Activated naive CD8-positive, alpha-beta T cell (primary cell): Measurements from ENCODE around the gene GPR179.

ENCODE experiments used
- H3K27ac Mint-ChIP-seq: one replicate; pipeline ENCODE4 v1.8.0; 2021; ENCODE audit warnings: mixed read lengths
- H3K27me3 Mint-ChIP-seq: one replicate; pipeline ENCODE4 v1.8.0; 2021; ENCODE audit warnings: mixed read lengths
- H3K36me3 Mint-ChIP-seq: one replicate; pipeline ENCODE4 v1.8.0; 2021; ENCODE audit warnings: mixed read lengths
- H3K4me1 Mint-ChIP-seq: one replicate; pipeline ENCODE4 v1.8.0; 2021; ENCODE audit warnings: low read depth, mixed read lengths
- H3K4me3 Mint-ChIP-seq: one replicate; pipeline ENCODE4 v1.8.0; 2021; ENCODE audit warnings: mild to moderate bottlenecking, mixed read lengths
- H3K9me3 Mint-ChIP-seq: one replicate; pipeline ENCODE4 v1.8.0; 2021; ENCODE audit warnings: low read depth, mixed read lengths

Gene GPR179, protein sequence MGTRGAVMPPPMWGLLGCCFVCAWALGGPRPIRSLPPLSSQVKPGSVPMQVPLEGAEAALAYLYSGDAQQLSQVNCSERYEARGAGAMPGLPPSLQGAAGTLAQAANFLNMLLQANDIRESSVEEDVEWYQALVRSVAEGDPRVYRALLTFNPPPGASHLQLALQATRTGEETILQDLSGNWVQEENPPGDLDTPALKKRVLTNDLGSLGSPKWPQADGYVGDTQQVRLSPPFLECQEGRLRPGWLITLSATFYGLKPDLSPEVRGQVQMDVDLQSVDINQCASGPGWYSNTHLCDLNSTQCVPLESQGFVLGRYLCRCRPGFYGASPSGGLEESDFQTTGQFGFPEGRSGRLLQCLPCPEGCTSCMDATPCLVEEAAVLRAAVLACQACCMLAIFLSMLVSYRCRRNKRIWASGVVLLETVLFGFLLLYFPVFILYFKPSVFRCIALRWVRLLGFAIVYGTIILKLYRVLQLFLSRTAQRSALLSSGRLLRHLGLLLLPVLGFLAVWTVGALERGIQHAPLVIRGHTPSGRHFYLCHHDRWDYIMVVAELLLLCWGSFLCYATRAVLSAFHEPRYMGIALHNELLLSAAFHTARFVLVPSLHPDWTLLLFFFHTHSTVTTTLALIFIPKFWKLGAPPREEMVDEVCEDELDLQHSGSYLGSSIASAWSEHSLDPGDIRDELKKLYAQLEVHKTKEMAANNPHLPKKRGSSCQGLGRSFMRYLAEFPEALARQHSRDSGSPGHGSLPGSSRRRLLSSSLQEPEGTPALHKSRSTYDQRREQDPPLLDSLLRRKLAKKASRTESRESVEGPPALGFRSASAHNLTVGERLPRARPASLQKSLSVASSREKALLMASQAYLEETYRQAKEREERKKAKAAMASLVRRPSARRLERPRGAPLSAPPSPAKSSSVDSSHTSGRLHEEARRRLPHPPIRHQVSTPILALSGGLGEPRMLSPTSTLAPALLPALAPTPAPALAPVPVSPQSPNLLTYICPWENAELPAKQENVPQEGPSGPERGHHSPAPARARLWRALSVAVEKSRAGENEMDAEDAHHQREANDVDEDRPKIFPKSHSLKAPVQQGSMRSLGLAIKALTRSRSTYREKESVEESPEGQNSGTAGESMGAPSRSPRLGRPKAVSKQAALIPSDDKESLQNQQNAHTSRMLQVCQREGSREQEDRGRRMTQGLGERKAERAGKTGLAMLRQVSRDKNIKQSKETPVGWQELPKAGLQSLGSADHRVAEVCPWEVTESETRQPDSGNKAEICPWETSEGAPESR (N-terminal part only)

DNA sequence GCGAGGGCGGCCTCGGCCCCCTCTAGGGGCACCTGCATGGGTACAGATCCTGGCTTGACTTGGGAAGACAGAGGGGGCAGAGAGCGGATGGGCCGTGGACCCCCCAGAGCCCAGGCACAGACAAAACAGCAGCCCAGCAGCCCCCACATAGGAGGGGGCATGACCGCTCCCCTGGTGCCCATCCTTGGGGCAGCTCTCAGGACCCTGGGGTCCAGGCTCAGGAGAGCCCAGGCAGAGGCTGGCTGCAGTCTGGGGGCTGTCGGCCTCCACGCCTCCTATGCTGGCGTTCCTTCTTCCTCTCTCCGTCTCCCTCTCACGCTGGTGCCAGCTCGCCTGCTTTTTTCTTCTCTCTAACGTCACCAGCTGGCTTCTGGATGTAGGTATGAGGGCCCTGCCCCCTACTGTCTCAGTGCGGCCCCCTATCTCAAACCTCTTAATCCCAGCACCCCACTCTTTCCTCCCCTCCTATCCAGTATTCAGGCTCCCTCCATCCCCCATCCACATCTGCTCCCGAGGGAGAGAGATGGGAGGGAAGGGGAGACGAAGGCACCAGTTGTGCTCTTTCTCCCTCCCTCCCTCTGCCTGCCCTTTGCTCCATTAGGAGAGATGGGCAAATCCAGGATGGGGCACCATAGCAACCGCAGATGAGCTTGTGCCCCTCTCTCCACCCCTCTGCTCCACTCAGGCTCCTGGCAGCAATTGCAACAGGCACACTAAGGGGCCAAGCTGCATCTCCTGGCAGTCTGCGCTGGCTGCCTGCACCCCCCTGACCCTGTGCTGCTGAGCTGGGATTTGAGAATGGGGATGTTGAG is at the start of gene GPR179:
GPR179 (minus strand) TSS at position 349 of the 812 bp plus-strand sequence; CDS start at position 182, 167 bp downstream.
- no peaks in the 10 kb centered on the region for H3K9me3 Mint-ChIP-seq

GRCh38 chr17:38379448-38379847 is 35.7 kb upstream of the GPR179 start:
- Mint-ChIP-seq H3K27ac (no peak overlapping the region), H3K4me3 (no peak overlapping the region), H3K9me3 (no peaks in the 10 kb centered on the region), H3K4me1 (no peaks in the 10 kb centered on the region), H3K27me3 (no peaks in the 10 kb centered on the region), H3K36me3 (peaks cover 10% of the 10 kb centered on the region)

More for the DNA sequence above, at the start of gene GPR179:
- H3K27ac Mint-ChIP-seq = no peak within 1 kb of the TSS
- no peaks in the 10 kb centered on the region for H3K27me3 Mint-ChIP-seq
- H3K36me3 Mint-ChIP-seq = no peaks in the 10 kb centered on the region
- peaks cover under 1% of the 10 kb centered on the region for H3K4me1 Mint-ChIP-seq
- no peak within 1 kb of the TSS for H3K4me3 Mint-ChIP-seq

DNA sequence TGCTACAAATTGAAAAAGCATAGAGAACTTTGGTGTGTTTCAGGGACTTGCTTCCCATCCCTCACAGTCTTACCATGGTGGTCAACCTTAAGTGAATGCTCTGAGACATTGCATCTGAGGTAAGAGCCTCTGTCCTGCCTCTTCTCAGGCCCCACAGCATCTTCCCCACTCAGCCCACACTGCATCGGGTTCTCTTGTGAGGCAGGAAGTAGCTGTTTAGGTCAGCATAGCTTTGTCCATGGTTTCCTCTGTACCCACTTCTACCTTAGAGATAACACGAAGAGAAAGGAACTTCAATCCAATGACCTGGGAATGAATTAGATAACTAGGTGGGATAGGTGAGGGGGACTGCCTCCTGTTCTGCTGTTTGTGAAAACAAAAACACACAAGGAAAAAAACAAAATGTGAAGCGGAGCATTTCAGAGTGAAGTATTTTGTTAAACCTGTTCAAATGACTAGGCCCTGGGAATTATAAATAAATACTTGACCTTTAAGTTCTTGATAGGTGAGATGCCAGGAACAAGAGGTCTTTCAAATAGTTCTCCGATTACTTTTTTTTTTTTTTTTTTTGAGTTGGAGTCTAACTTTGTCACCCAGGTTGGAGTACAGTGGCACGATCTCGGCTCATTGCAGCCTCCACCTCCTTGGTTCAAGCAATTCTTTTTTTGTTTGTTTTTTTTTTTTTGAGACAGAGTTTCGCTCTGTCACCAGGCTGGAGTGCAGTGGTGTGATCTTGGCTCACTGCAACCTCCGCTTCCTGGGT is 25.5 kb upstream of the GPR179 start:
- Mint-ChIP-seq H3K9me3 (no peaks in the 10 kb centered on the region), H3K36me3 (peaks cover 23% of the 10 kb centered on the region), H3K4me3 (no peak overlapping the region), H3K27me3 (no peaks in the 10 kb centered on the region), H3K4me1 (no peaks in the 10 kb centered on the region), H3K27ac (no peak overlapping the region)

DNA sequence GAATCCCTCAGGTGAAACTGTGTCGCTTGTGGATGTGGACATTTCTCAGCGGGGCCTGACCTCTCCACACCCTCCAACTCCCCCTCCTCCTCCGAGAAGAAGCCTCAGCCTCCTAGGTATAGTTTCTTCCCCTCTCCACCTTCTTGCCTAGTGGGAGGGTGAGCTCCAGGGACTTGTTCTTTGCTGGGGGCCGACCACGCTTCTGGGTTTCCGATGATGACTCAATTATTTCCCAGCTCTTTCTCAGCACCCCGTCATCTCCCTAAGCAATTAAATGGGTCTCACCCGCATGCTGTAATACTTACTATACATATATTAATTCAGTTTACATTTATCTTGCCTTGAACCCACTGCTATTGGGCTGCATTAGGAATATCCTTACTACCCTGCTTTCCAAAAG is 21.0 kb upstream of the GPR179 start:
- no peak overlapping the region for H3K27ac Mint-ChIP-seq
- no peak overlapping the region for H3K4me3 Mint-ChIP-seq
- H3K27me3 Mint-ChIP-seq = no peaks in the 10 kb centered on the region
- peaks cover 12% of the 10 kb centered on the region for H3K36me3 Mint-ChIP-seq
- no peaks in the 10 kb centered on the region for H3K9me3 Mint-ChIP-seq
- H3K4me1 Mint-ChIP-seq = peaks cover 7% of the 10 kb centered on the region

DNA sequence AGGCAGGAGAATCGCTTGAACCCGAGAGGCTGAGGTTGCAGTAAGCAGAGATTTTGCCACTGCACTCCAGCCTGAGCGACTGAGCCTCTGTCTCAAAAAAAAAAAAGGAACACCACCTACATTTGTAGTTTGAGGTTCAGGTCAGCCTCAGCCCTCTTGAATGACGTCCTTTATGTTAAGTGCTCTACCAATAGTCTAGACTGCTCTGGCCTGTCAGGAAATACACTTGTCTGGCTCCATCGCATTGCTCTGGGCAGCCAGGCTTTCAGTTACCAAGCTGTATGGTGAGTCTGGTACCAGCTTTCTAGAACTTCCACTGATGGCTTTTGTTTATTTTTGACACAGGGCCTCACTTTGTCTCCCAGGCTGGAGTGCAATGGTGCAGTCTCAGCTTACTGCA is 19.3 kb upstream of the GPR179 start:
- no peak overlapping the region for H3K4me3 Mint-ChIP-seq
- H3K27ac Mint-ChIP-seq = no peak overlapping the region
- peaks cover 7% of the 10 kb centered on the region for H3K36me3 Mint-ChIP-seq
- H3K27me3 Mint-ChIP-seq = no peaks in the 10 kb centered on the region
- H3K9me3 Mint-ChIP-seq = no peaks in the 10 kb centered on the region
- peaks cover 13% of the 10 kb centered on the region for H3K4me1 Mint-ChIP-seq

DNA sequence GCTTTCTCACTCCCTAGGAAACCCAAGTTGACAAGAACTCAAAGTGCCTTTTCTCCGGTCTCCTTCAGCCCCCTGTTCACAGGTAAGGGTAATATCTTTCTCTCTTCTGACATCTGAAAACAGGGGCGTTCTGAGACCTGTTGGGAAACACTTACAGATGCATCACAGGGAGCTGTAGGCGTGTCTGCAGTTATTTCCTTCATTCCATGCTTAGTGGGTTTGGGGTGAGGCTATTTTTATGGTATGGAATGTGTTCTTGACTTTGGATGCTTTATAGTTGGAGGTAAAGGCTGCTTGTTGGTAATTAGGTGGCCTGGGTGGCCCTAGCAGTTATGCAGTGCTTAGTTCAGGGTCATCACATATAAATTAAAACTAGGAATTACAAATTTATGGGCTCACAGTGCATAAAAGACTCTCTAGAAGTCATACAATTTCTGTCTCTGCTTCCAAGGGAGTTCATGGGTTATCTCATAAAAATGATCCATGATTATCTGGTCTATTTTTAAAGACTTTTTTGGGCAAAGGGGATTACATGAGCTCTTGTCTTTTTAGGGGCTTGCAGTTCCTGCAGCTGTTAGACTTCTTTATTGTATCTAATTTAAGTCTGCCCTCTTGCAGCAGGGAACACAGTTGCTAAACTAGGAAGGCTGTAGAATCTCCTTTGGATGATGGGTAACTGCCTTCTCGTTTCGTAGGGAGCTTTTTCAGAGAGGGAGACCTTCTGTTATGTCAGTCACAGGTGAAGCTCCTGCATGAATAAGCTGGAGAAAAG is 18.1 kb upstream of the GPR179 start:
- H3K4me3 Mint-ChIP-seq = no peak overlapping the region
- H3K4me1 Mint-ChIP-seq = peaks cover 23% of the 10 kb centered on the region

DNA sequence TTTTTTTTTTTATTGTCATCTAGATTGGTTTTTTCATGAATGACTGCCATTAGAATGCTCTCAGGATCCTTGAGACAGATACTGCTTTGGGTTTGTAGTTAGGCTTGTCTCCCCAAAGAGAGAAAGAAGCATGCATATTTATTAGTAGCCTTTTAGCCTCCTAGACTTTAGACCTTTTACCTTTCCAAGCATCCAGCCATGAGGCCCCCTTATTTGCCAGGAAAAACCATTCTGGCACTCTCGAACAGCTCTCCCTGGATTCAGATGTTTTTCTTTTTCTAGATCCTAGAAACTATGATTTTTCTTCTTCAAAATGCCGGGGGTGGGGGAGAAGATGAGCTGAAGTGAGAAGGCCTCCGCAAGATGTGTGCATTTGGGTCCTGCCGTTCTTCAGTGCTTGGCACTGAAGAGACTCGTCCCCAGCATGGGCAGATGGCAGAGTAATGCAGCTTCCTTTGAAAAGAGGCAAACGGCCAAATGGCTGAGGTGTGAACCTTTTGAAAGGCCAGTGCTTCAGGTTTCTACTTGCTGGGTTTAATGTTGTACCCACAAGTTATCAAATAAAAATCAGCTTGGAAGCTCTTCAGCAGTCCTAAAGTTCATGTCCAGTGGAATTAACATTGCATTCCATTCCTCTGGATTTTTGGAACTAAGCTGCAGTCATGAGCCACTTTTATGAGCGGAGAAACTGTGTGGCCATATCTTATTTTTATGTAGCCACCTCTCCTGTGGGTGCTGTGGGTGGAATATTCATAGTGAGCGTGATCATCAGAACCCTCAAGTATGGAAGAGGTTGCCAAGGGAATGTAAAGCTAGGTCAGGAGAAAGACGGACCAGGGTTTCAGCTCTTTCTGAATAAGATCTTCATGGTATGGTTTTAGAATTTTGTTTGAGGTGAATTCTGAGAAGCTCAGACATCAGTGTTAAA is 15.1 kb upstream of the GPR179 start:
- H3K36me3 Mint-ChIP-seq = peaks cover 3% of the 10 kb centered on the region
- H3K4me1 Mint-ChIP-seq = peaks cover 45% of the 10 kb centered on the region
- no peaks in the 10 kb centered on the region for H3K9me3 Mint-ChIP-seq
- H3K27ac Mint-ChIP-seq = no peak overlapping the region
- H3K4me3 Mint-ChIP-seq = no peak overlapping the region
- H3K27me3 Mint-ChIP-seq = no peaks in the 10 kb centered on the region

More for the DNA sequence above, 18.1 kb upstream of the GPR179 start:
- Mint-ChIP-seq H3K36me3 (peaks cover 3% of the 10 kb centered on the region), H3K27me3 (no peaks in the 10 kb centered on the region), H3K9me3 (no peaks in the 10 kb centered on the region), H3K27ac (no peak overlapping the region)

DNA sequence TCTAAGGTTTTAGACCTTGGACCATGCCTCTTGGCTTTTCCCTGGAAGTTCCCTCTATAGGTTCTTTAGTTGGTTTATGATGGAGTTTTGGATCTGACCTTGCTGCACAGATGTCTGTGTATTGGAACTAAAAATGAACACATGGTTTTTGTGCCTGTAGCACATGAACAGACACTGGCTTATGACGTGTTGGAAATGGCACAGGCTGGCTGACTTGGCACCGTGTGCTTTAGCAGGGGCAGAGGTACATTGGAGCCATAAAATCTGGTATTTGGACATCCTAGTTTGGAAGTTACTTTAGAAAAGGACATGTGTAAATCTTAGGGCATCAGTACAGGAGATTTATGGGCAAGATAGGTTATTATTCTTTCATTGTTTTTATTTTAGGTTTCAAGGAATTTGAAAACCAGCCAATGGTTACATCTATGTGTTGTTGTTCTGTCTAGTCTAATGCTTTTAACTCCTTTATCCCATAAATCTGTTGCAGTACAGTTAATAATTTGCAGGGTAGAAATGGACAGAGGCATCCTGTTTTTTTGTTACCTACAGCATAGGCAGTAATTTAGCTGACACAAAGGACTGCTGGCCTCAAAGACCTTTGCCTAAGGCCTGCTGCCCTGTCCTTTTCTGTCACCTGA is 13.8 kb upstream of the GPR179 start:
- Mint-ChIP-seq H3K36me3 (peaks cover 3% of the 10 kb centered on the region), H3K27me3 (no peaks in the 10 kb centered on the region), H3K4me3 (no peak overlapping the region), H3K4me1 (peaks cover 55% of the 10 kb centered on the region), H3K27ac (no peak overlapping the region), H3K9me3 (no peaks in the 10 kb centered on the region)

DNA sequence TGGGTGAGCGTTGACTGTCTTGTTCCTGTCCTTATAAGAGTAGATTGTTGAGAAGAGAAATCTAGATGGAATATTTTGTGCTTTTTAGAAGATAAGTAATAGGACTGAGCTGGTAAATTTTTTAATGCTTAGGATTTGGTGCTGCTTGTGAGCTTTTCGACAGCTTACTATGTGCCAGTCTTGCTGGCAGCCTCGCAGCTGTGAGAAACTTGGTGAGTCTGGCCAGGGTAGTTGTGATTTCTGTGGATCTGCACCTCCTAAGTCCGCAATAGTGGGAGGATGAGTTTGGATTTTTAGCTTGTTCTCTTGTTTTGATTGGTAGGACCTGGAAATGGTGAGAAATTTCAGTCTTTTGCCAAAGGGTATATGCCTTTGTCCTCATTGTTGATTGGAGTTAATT is 11.5 kb upstream of the GPR179 start:
- no peak overlapping the region for H3K27ac Mint-ChIP-seq
- no peaks in the 10 kb centered on the region for H3K9me3 Mint-ChIP-seq
- H3K27me3 Mint-ChIP-seq = no peaks in the 10 kb centered on the region
- H3K4me3 Mint-ChIP-seq = peak overlapping the region; percentile 76
- H3K36me3 Mint-ChIP-seq = peaks cover 3% of the 10 kb centered on the region
- H3K4me1 Mint-ChIP-seq = peaks cover 54% of the 10 kb centered on the region

- H3K27ac Mint-ChIP-seq = no peak overlapping the region
- H3K36me3 Mint-ChIP-seq = peaks cover 3% of the 10 kb centered on the region
- H3K4me1 Mint-ChIP-seq = peaks cover 57% of the 10 kb centered on the region
- H3K9me3 Mint-ChIP-seq = no peaks in the 10 kb centered on the region
- H3K4me3 Mint-ChIP-seq = peak overlapping the region; percentile 76
- H3K27me3 Mint-ChIP-seq = no peaks in the 10 kb centered on the region
Observed at GRCh38 chr17:38354466-38354865, 10.7 kb upstream of the GPR179 start.

GRCh38 chr17:38353668-38354067 is 9.9 kb upstream of the GPR179 start:
- Mint-ChIP-seq H3K9me3 (no peaks in the 10 kb centered on the region), H3K27ac (no peak overlapping the region), H3K4me3 (peak overlapping the region; percentile 76), H3K27me3 (no peaks in the 10 kb centered on the region), H3K4me1 (peaks cover 58% of the 10 kb centered on the region), H3K36me3 (peaks cover 3% of the 10 kb centered on the region)
